Erythroblast (primary cell): Measurements from ENCODE around the gene TCTN1.

Experiments
- GATA1 ChIP-seq: IDR thresholded peaks from 2 replicates; pipeline ENCODE4 v1.6.1; 2011; ENCODE audit warnings: low read depth, mild to moderate bottlenecking, control low read depth, low read length, moderate library complexity
- POLR2A ChIP-seq: IDR thresholded peaks from 2 replicates; pipeline ENCODE4 v1.6.1; 2011; ENCODE audit warnings: mild to moderate bottlenecking, low read length

DNA sequence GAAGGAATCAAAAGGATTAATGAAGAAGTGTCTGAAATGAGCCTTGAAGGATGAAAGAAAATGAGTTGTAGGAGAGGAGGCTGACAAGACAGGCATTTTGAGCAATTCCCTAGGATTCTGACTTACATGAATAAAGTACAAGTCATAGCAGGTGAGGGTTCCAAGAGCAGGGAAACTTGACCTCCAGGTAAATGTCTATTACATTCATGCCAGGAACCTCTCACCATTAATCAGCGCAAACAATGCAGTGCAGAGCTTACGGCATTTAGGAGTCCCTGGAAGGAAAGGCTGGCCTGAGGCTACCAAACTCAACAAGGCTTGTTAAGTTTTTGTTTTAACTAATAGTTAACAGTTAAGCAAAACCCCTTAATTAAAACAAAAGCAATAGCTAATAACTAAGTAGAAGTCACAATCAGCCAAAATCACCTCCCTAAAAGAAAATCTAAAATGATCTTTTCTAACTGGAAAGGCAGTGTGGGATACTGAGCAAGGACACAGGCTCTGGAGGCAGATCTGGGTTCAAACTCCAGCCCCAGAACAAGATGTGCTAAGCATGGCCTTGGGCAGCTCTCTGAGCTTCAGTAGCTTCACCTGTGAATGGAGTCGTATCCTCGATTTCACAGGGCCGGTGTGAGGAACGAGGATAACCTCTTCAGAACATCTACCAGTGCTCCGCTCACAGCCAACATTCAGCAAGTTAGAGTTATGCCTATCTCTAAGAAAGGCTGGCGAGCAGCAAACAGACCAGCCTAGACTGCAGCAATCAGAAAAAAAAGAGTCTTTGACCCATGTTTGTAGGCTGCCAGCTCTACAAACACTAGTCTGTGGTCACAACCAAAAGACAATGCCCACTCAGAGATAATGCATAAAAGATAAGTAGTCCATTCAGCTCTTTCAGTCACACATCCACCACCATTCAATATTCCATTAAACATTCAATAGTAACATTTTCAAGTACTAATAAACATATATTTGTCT, 47.7 kb upstream of the TCTN1 start:
- TF ChIP-seq POLR2A, result no peak
- no peak for TF ChIP-seq GATA1
